Measurements from ENCODE around the gene PDIA3. TPM values are rescaled to one million over a fixed set of nuclear protein-coding genes. Genes with fewer than 3 reads are reported as not detected.
A peak's percentile ranks its signal among the peaks of the same experiment; 100 is the strongest.

Gene PDIA3
- total and polyA plus RNA-seq, 2 experiments from 2014 or later, result 97.9 to 932 TPM

- peak overlapping the region; percentile 58 for H3K27ac ChIP-seq
- H3K4me1 ChIP-seq (ENCODE audit: low read depth), result peaks cover 22% of the 10 kb centered on the region
- H3K9me3 ChIP-seq (ENCODE audit: low read depth), result no peaks in the 10 kb centered on the region
- peaks cover 11% of the 10 kb centered on the region for H3K36me3 ChIP-seq
- no peak for TF ChIP-seq CTCF (IDR thresholded peaks at IDR 0.05; ENCODE audit: low read depth, low read length)
- DNase-seq (ENCODE audit: low read depth in 1 of 2, low spot score in 1 of 2), result peak; percentile 46 to 67
- no peaks in the 10 kb centered on the region for H3K27me3 ChIP-seq
- H3K4me3 ChIP-seq, result no peak overlapping the region
Measured at GRCh38 chr15:43794269-43795037, 48.2 kb downstream of the PDIA3 start.

- Histone ChIP-seq H3K9me3 (ENCODE audit: low read depth) (no peaks in the 10 kb centered on the region), H3K4me3 (no peak overlapping the region), H3K36me3 (peaks cover 11% of the 10 kb centered on the region), H3K27ac (peak overlapping the region; percentile 58), H3K4me1 (ENCODE audit: low read depth) (peaks cover 22% of the 10 kb centered on the region), H3K27me3 (no peaks in the 10 kb centered on the region)
- no peak for TF ChIP-seq CTCF (IDR thresholded peaks at IDR 0.05; ENCODE audit: low read depth, low read length)
- DNase-seq (ENCODE audit: low read depth in 1 of 2, low spot score in 1 of 2), result no peak
Measured at GRCh38 chr15:43795197-43795596, 49.0 kb downstream of the PDIA3 start.

GRCh38 chr15:43795997-43796396 is 49.8 kb downstream of the PDIA3 start:
- no peak for TF ChIP-seq CTCF (IDR thresholded peaks at IDR 0.05; ENCODE audit: low read depth, low read length)
- Histone ChIP-seq H3K27me3 (no peaks in the 10 kb centered on the region), H3K9me3 (ENCODE audit: low read depth) (no peaks in the 10 kb centered on the region), H3K27ac (peak overlapping the region; percentile 69), H3K36me3 (peaks cover 11% of the 10 kb centered on the region), H3K4me1 (ENCODE audit: low read depth) (peaks cover 22% of the 10 kb centered on the region), H3K4me3 (no peak overlapping the region)
- DNase-seq (ENCODE audit: low read depth in 1 of 2, low spot score in 1 of 2), result no peak

- peaks cover 27% of the 10 kb centered on the region for H3K4me1 ChIP-seq (ENCODE audit: low read depth)
- no peak overlapping the region for H3K4me3 ChIP-seq
- H3K9me3 ChIP-seq (ENCODE audit: low read depth), result no peaks in the 10 kb centered on the region
- no peak for DNase-seq (ENCODE audit: low read depth in 1 of 2, low spot score in 1 of 2)
- H3K27me3 ChIP-seq, result no peaks in the 10 kb centered on the region
- H3K27ac ChIP-seq, result peak overlapping the region; percentile 69
- no peak for TF ChIP-seq CTCF (IDR thresholded peaks at IDR 0.05; ENCODE audit: low read depth, low read length)
- peaks cover 11% of the 10 kb centered on the region for H3K36me3 ChIP-seq
Measured at GRCh38 chr15:43796566-43796965, 50.3 kb downstream of the PDIA3 start.

GRCh38 chr15:43799209-43799944 is 53.1 kb downstream of the PDIA3 start:
- H3K27ac ChIP-seq, result peak overlapping the region; percentile 89
- H3K4me1 ChIP-seq (ENCODE audit: low read depth), result peaks cover 14% of the 10 kb centered on the region
- H3K9me3 ChIP-seq (ENCODE audit: low read depth), result no peaks in the 10 kb centered on the region
- no peak for TF ChIP-seq CTCF (IDR thresholded peaks at IDR 0.05; ENCODE audit: low read depth, low read length)
- H3K27me3 ChIP-seq, result no peaks in the 10 kb centered on the region
- peaks cover 21% of the 10 kb centered on the region for H3K36me3 ChIP-seq
- no peak overlapping the region for H3K4me3 ChIP-seq
- no peak for DNase-seq (ENCODE audit: low read depth in 1 of 2, low spot score in 1 of 2)
